GM18868 (cell line): ENCODE data around the gene DCAF8.
"Not testable (repeated sequence)": the region's sequence is repeated elsewhere in the genome, so short reads cannot be mapped to it uniquely, and the experiment has no call there.

Experiments used
- ATAC-seq: cut with Tn5 transposase; IDR thresholded peaks from one replicate; pipeline ENCODE4 v1.9.1; 2021; ENCODE audit warnings: mild to moderate bottlenecking, moderate library complexity; ENCODE audit not compliant: unreplicated experiment

The DCAF8 gene

GRCh38 chr1:160261893-160262794 is at the start of gene DCAF8:
DCAF8 (minus strand) TSS chr1:160262549; CDS start chr1:160244008, 18,541 bp downstream.
- ATAC-seq = peak; percentile 80

GRCh38 chr1:160309571-160309970 is 47.2 kb upstream of the DCAF8 start:
- ATAC-seq = no peak

GRCh38 chr1:160309185-160309557 is 46.8 kb upstream of the DCAF8 start:
- ATAC-seq = no peak

GRCh38 chr1:160308451-160309184 is 46.3 kb upstream of the DCAF8 start:
- no peak for ATAC-seq

- ATAC-seq = no peak
These were observed 44.9 kb upstream of the DCAF8 start for GRCh38 chr1:160307118-160307791.

GRCh38 chr1:160300173-160300572 is 37.8 kb upstream of the DCAF8 start:
- ATAC-seq = no peak

GRCh38 chr1:160296036-160296435 is 33.7 kb upstream of the DCAF8 start:
- no peak for ATAC-seq

GRCh38 chr1:160293020-160293968 is 30.9 kb upstream of the DCAF8 start:
- ATAC-seq = no peak

- ATAC-seq = peak; percentile 76
These were observed 29.2 kb upstream of the DCAF8 start for GRCh38 chr1:160291248-160292220.

GRCh38 chr1:160287769-160288168 is 25.4 kb upstream of the DCAF8 start:
- ATAC-seq = not testable (repeated sequence)

- ATAC-seq = no peak
These were observed 23.2 kb upstream of the DCAF8 start for GRCh38 chr1:160285506-160285905.

- peak; percentile 98 for ATAC-seq
These were observed 22.5 kb upstream of the DCAF8 start, which contains the start of gene PEX19 for GRCh38 chr1:160284782-160285344. PEX19 (minus strand) TSS chr1:160285133; CDS start chr1:160285124, 9 bp downstream.

- ATAC-seq = peak; percentile 9
These were observed 22.0 kb upstream of the DCAF8 start for GRCh38 chr1:160284220-160284781.

GRCh38 chr1:160282807-160283206 is 20.5 kb upstream of the DCAF8 start:
- ATAC-seq = no peak

GRCh38 chr1:160277987-160278386 is 15.6 kb upstream of the DCAF8 start:
- no peak for ATAC-seq

- no peak for ATAC-seq
These were observed 15.0 kb upstream of the DCAF8 start for GRCh38 chr1:160277330-160277729.

- ATAC-seq = no peak
These were observed 8.7 kb upstream of the DCAF8 start for GRCh38 chr1:160271025-160271424.

GRCh38 chr1:160267284-160267991 is 5.1 kb upstream of the DCAF8 start:
- ATAC-seq = no peak
